HG02610 (cell line): ENCODE measurements around the gene SLC16A2.
"Not testable (repeated sequence)": the region's sequence is repeated elsewhere in the genome, so short reads cannot be mapped to it uniquely, and the experiment has no call there.

ENCODE experiments used
- ATAC-seq: cut with Tn5 transposase; IDR thresholded peaks from one replicate; pipeline ENCODE4 v1.9.1; 2021; ENCODE audit warnings: mild to moderate bottlenecking, moderate library complexity; ENCODE audit not compliant: unreplicated experiment

SLC16A2 gene

GRCh38 chrX:74445099-74445498 lies 23.8 kb downstream of the SLC16A2 start:
- no peak for ATAC-seq

DNA sequence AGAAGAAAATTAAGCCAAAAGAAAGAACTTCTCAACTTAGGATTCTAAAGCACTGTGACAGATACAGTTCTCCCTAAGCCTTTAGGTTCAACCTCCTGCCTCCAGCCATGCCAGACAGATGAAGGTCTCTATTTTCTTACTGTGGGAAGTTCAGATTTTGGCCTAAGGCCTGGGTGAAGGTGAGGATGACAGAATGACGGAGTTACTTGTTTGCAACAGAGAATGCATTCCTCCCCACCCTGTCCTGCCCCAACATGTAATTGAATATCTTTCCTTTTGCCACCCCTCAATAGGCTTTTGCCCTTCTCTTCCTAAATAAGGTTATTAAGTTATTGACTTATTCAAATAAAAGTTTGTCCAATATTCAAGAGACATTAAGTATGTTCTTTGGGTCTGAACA lies 25.6 kb downstream of the SLC16A2 start:
- no peak for ATAC-seq

DNA sequence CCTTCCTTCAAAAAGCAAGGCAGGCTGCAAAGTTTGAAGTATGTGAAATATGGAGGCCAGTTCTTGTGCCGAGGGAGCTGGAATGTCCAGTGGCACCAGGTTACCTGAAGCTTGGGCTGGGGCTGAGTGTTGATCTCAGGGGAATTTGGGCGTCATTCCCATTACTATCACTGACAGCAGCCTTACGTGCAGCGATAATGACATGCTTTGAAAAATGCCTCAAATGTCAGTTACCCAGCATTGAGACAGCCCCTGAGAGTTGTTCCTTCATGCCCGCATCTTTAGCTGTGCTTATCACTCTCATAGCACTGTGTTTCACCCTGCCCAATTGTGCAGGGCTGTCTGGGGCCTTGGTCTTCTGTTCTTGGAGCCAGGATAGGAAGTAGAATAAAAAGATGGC lies 27.4 kb downstream of the SLC16A2 start:
- no peak for ATAC-seq

- no peak for ATAC-seq
These were observed 28.1 kb downstream of the SLC16A2 start for GRCh38 chrX:74449322-74449936.

GRCh38 chrX:74449937-74450330 lies 28.6 kb downstream of the SLC16A2 start:
- ATAC-seq, result no peak

DNA sequence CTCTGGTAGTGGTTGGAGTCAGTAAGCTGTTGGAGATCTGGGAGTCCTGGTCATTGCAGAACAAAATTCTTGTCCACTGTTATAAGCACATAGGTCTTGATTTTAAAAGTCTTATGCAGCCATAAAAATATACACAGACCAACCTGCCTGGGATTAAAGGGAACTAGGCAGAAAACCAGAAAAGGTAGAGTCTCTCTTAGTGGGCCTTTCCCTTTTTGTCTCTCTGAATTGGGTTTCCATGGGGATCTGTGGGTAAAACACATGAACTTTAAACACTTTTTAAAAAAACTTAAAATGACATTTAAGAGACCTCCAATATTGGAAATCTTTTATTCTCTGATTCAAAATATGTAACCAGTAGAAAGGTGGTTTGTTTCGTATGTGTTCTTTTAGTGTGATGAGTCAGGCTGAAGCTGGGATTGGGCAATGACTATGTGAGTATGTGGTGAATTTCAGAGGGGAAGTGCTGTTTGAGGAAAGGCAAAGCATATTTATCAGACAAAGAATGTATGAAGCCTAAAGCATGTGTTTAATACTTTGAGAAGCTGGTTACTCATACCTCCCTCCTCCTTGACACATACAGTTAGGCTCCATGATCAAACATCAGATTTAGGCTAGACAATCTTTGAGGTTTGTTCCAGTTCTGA lies 29.6 kb downstream of the SLC16A2 start:
- no peak for ATAC-seq

DNA sequence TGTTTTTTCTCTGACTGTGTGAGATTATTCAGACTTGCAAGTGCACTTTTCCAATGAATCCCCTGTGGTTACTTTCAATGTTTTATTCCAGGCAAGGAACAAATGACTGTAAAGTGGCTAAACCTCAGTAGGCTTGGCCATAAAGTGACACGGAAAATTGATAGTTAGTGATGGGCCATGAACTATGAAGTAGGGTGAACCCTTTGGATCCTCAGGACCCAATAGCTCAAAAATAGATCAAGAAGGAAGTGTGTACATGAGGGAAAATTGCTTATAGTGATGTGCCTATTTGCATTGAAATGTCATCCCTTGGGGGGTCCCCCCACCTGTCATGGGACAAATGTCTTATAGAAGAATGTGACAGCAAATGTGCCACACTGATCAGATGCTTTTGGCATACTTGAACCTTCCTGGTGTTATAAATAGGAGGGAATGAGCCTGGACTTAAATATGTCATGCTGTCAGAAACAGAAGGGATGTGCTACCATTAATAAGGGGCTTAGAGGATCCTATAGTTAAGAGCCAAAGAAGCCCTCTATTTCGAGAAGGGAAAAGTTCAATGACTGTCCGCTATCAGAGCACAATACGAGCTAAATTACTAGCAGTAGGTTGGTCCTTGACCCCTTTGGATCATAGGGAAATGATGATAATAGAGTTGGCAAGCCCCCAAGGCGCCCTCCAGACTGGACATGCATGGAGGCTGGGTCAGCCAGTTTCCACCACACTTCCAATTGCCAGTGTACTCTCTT lies 30.3 kb downstream of the SLC16A2 start:
- ATAC-seq, result no peak

GRCh38 chrX:74452199-74452481 lies 30.8 kb downstream of the SLC16A2 start:
- ATAC-seq, result no peak

DNA sequence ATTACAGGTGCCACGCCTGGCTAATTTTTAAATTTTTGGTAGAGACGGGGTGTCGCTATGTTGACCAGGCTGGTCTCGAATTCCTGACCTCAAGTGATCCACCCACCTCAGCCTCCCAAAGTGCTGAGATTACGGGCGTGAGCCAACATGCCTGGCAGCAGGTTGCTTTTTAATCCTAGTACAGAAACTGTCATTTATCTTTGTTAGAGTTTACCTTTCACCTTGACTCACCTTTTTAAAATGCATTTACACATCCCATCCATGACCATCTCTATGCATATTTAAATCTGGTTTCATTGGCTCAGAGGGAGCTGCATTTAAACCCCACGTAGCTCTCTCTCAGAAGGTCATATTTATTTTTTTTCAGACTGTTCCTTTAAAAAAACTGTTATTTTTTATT lies 31.9 kb downstream of the SLC16A2 start:
- ATAC-seq, result no peak

GRCh38 chrX:74454233-74454632 lies 32.9 kb downstream of the SLC16A2 start:
- ATAC-seq, result not testable (repeated sequence)

DNA sequence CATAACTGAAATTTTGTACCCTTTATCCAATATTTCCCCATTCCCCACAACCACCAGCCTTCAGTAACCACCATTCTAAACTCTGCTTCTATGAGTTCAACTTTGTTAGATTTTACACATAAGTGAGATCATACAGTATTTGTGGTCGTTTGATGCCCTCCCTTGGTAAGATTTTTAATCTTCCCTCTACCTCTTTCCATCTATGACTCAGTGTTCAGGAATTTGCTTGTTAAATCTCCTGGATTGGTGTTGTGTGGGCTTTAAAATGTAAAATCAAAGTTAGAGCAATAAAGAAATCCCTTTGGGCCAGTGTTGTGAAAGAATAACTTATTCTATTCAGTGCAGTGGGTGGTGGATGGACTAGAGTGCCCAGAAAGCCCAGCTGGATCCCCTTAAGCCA lies 37.4 kb downstream of the SLC16A2 start:
- no peak for ATAC-seq

- no peak for ATAC-seq
These were observed 40.1 kb downstream of the SLC16A2 start for GRCh38 chrX:74461384-74461783.

GRCh38 chrX:74464722-74465121 lies 43.4 kb downstream of the SLC16A2 start:
- ATAC-seq, result no peak

DNA sequence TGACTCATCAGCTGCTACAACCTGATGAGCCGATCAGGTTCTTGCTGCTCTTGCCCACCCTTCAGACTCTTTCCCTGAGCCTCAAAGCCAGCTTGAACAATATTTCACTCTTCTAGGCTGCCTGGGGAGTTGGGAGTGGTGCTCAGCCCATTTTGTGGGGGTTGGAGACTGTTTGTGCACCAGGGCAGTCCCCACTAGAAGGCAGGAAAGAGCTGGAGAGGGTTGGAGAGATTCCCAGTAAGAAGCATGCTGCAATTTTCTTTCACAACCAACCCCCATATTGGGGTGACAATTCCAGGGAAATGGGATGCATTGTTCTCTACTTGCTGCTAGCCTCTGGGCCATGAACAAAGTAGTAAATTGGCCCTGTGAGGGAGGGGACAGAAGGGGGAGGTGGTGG lies 44.1 kb downstream of the SLC16A2 start:
- no peak for ATAC-seq

GRCh38 chrX:74467656-74468055 lies 46.4 kb downstream of the SLC16A2 start:
- ATAC-seq, result no peak

- not testable (repeated sequence) for ATAC-seq
These were observed 51.8 kb downstream of the SLC16A2 start for GRCh38 chrX:74473116-74473515.

DNA sequence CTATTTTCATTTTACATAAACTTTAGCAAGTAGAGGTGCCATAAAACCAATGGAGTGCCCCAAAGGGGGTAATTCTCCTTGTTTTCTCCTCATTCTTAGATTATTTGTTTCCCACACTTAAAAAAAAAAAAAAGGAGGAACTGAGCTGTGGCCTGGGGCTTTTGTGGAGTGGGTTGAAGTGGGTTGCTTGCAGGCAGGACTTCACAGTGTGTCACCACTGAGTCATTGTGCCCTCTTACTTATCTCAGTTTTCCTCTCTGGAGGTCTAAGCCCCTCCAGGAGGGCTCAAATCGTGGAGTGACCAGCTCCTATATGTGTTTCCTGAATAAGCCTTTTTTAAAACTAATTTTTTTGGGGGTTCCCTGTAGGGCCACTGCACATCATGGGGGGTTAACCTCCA lies 69.0 kb downstream of the SLC16A2 start:
- no peak for ATAC-seq

GRCh38 chrX:74492720-74493201 lies 71.5 kb downstream of the SLC16A2 start:
- ATAC-seq, result no peak

DNA sequence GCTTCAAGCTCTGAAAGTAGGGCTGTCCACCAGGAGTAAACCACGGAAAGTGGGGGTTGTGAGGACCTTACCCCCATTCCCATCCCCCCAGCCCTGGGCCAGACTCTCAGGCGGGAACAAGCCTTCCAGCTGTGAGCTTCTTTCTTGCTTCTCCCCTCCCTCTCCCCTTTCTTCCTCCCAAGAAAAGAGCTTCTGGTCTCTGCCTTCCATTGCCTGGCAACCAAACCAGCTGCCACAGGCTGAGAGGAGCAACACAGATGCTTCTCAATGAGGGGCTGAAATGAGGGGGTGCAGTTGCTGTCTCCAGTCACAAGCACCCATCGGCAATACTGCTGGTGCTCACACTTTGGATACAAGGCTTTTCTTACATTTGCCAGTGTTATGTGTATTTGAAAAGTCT lies 72.5 kb downstream of the SLC16A2 start:
- no peak for ATAC-seq

GRCh38 chrX:74498924-74499323 lies 77.6 kb downstream of the SLC16A2 start:
- no peak for ATAC-seq

GRCh38 chrX:74500067-74500466 lies 78.8 kb downstream of the SLC16A2 start:
- ATAC-seq, result no peak

DNA sequence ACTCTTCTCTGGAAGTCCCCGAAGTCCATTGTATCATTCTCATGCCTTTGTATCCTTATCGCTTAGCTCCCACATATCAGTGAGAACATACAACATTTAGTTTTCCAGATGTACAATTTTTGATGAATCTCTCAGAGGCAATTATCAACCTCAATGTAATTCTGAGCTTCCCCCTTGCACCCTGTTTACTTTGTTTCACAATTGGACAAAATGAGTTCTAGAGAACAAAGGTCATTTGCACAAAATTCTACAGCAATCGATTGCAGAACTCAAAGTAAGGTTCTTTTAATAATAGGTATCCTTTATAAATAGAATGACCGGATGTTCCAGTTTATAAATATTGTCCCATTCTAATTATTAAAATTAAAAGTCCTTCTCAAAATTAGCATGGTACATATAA lies 79.3 kb downstream of the SLC16A2 start:
- ATAC-seq, result no peak
